Pancreas (tissue), 10 donors: Measurements from ENCODE around the gene UFM1. TPM values are rescaled to one million over a fixed set of nuclear protein-coding genes. Genes with fewer than 3 reads are reported as not detected.

Experiments used
- ATAC-seq, 4 donors: fragments of 200-7000 bp; cut with Tn5 transposase; one replicate each; pipeline versions ENCODE4 v1.8.0 to v1.9.1; 2020; ENCODE audit warnings: mild to moderate bottlenecking in 4 of 4, moderate library complexity in 4 of 4
- DNase-seq, 6 donors: peaks; one replicate each; pipeline ENCODE4 v3.0.0-alpha.2; 2020
- FAIRE-seq: peaks from 2 replicates; lab custom pipeline; 2012; peaks lifted over from hg19 to GRCh38; lab: Jason Lieb, UNC
- H3K27ac ChIP-seq, 4 donors: fragments of 200-600 bp; sonication (generic); 1 replicate in 3 of 4; 2 replicates in 1 of 4; pipeline versions ENCODE4 v1.5.0 to v1.8.0; 2020
- H3K27me3 ChIP-seq, 4 donors: fragments of 200-600 bp; one replicate each; pipeline ENCODE4 v1.8.0; 2021
- H3K36me3 ChIP-seq, 3 donors: fragments of 200-600 bp; sonication (generic) in 1 of 3; one replicate each; pipeline versions ENCODE4 v1.5.0 to v1.8.0; 2020 to 2021
- H3K4me1 ChIP-seq, 3 donors: fragments of 200-600 bp; one replicate each; pipeline ENCODE4 v1.8.0; 2021
- H3K4me3 ChIP-seq, 4 donors: fragments of 200-600 bp; sonication (generic) in 2 of 4; one replicate each; pipeline versions ENCODE4 v1.5.0 to v1.8.0; 2020 to 2021
- H3K9me3 ChIP-seq, 4 donors: fragments of 200-600 bp; one replicate each; pipeline ENCODE4 v1.8.0; 2021
- CTCF ChIP-seq, 4 donors: fragments of 200-600 bp; sonication (generic) in 3 of 4; IDR thresholded peaks; one replicate each; pipeline versions ENCODE4 v1.5.0 to v1.8.0; 2021; ENCODE audit warnings: antibody characterized with exemption in 4 of 4
- WGBS, 2 donors: extraction: QIAGEN DNeasy Blood & Tissue Kit; methylation state at CpG; one replicate each; pipeline ENCODE4 v1.1.7; 2013; 5-methylcytosine and 5-hydroxymethylcytosine counted together
- intact Hi-C, 3 donors: fragments of 100-400 bp; cut with DNase I; formaldehyde crosslinking; loops; one replicate each; pipeline versions ENCODE4 v1.11.1 to v1.14.2; 2022
- polyA plus RNA-seq, 2 donors: library from polyadenylated mRNA; stranded (reverse); fragments of 200-250 nt; gene quantifications; one replicate each; pipeline ENCODE4 v1.2.3, GENCODE V29; 2013
- total RNA-seq, 6 donors: library from RNA; stranded (reverse); fragmentation: NEBNext Ultra II Directional in 4 of 6; extraction: Animal tissue kit (Norgen Biotek cat#: 25700) in 4 of 6; gene quantifications; one replicate each; pipeline versions ENCODE4 v1.2.1 to v1.2.4, GENCODE V29; 2021 to 2023
- donor health status: healthy with polysubstance abuse.
- donor health status: DM: no; HTN: no; CAD: no; lungs with moderate emphysema.
- donor health status: DM: no; HTN: no; CAD: no.
- donor health status: control.
- donor health status: control.
- donor health status: Bipolar disorder and iron deficiency.
- donor health status: DM: yes; HTN: yes; CAD: no.
- donor health status: DM: no; HTN: no; CAD: no.
- donor health status: DM: no; HTN: no; CAD: no.
- donor health status: DM: yes; HTN: yes; CAD: no.

Gene UFM1
- total and polyA plus RNA-seq, 8 donors: 23.7 to 48.8 (median 38.5) TPM

GRCh38 chr13:38412266-38412665 is 62.6 kb downstream of the UFM1 start:
- no peak for DNase-seq
- no peak for FAIRE-seq
- no peak overlapping the region for H3K4me3 ChIP-seq
- no peak overlapping the region for H3K27ac ChIP-seq
- H3K36me3 ChIP-seq: no peaks in the 10 kb centered on the region
- no peak for TF ChIP-seq CTCF (IDR thresholded peaks at IDR 0.05)
- no peaks in the 10 kb centered on the region for H3K4me1 ChIP-seq
- WGBS, 2 donors: 47 to 56% methylated on average over 1 of the region's 1 CpG
- intact Hi-C loops: no loop called here
- ATAC-seq: no peak
- no peaks in the 10 kb centered on the region for H3K9me3 ChIP-seq
- H3K27me3 ChIP-seq: no peaks in the 10 kb centered on the region
